IPS-NIHi7 (cell line): ENCODE data around the gene LHB.
"Not testable (repeated sequence)": the region's sequence is repeated elsewhere in the genome, so short reads cannot be mapped to it uniquely, and the experiment has no call there.

Experiments
- DNase-seq: peaks from one replicate; pipeline ENCODE4 v3.0.0; 2012; ENCODE audit warnings: mixed read lengths; ENCODE audit errors: extremely low spot score

The LHB gene

DNA sequence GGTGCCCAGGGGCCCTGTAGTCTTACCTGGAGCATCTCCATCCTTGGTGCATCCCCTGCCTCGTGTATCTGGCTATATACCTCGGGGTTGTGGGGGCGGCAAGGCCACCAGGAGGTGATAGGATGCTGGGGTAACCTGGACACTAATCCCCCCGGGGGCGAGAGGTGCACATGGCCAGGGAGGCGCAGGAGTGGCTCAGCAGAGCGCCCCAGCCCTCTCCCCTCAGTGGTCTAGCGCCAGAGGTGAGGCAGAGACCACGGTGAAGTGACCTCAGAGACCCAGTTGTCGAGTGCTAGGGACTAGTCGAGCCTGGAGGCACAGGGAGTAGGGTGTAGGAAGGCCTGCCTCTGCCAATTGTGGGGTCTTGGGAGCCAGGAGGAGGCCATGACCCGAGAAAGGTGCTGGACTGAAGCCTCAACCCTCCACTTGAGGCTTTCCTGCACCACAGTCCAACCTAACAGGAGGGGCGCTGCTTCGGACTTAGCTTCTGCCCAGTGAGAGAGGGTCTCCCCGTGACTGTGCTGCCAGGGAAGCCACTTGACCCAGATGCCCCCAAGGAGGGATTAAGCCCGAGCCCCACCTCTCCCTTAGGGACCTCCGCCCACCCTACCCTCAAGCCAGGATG, at the start of gene LHB:
Gene LHB (minus strand): TSS at position 51 of the 625 bp plus-strand sequence. CDS start 10 bp downstream, at position 41.
- no peak for DNase-seq

GRCh38 chr19:49065905-49066512, 49.1 kb upstream of the LHB start:
- DNase-seq, result peak; percentile 16

DNA sequence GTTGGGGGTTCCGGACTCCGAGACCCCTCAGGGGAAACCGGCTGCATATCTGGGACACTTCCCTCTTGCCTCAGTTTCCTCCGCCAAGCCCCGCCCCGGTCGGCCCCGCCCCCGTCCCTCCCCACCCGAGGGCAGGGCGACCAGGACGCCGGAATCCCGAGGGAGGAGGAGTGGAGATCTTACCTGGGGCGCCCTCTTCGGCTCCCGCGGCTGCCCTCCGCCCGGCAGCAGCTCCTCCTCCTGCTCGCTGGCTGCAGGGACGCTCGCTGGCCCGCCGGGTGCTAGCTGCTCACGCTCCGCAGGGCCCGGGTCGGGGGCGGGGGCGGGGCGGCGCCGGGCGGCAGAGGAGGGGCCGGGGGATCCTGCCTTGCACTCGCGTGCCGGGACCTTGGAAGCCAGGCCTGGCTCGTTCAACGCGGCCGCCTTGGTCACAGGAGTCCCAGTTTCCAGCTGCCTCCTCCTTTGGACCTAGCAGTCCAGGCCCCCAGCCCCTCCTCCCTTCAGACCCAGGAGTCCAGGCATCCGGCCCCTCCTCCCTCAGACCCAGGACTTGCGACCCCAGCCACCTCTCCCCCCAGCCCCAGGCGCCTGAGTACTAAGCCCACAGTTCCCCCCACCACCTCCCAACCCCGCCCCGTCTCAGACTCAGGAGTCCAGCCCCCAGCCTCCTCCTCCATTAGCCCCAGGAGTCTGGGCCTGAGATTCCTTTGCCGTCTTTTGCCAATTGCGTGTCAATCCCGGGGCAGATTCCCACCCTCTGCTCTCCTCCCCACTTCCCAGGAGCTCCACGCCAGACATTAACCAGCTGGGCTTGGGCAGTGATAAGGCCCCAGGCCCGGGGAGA, 48.1 kb upstream of the LHB start, which contains the start of gene NTF4:
Gene NTF4 (minus strand): TSS at position 51 of the 844 bp plus-strand sequence. CDS start 2,821 bp downstream, outside the sequence.
- DNase-seq, result peak; percentile 86

GRCh38 chr19:49064029-49064629, 47.2 kb upstream of the LHB start:
- DNase-seq, result no peak

GRCh38 chr19:49061445-49061844, 44.6 kb upstream of the LHB start:
- DNase-seq, result no peak

GRCh38 chr19:49061000-49061399, 44.1 kb upstream of the LHB start:
- DNase-seq, result no peak

- no peak for DNase-seq
Measured at GRCh38 chr19:49059053-49059452, 42.2 kb upstream of the LHB start.

- peak; percentile 40 for DNase-seq
Measured at GRCh38 chr19:49058562-49058961, 41.7 kb upstream of the LHB start.

GRCh38 chr19:49057636-49058234, 40.8 kb upstream of the LHB start, which contains the start of gene CGB7:
TSS of gene CGB7 (minus strand) at chr19:49057749. CDS start at chr19:49055375, 2,374 bp downstream.
- peak; percentile 81 for DNase-seq

GRCh38 chr19:49056902-49057596, 40.2 kb upstream of the LHB start:
- DNase-seq, result not testable (repeated sequence)

GRCh38 chr19:49056101-49056901, 39.4 kb upstream of the LHB start:
- peak; percentile 83 for DNase-seq

DNA sequence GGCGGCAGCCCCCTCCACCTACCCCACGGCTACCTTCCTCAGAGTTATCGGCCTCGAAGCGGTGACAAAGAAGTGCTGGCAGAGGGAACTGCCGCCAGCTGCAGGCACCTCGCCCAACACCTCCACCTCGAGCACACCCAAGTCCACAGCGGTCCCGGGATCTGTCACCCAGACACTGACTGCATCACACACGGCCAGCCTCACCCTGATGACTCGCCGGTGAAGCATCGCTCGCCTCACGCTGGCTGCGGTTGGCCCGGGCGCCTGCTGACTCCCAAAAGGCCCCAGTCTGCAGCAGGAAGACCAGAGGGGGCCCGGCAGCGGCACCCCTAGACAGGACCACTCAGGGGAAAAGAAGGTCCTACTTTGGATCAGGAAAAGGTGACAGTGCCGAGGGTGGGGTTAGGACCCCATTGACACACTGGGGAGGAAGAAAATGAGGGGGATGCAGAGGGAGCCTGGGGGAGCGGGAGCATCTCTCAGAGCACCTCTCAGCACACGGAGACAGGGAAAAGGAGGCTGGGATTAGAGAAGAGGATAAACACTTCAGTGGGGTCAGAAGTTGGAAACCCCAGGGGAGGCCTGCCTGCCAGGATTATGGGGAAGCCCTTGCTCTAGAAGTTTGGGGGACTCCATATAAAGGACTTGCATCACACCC, 33.6 kb upstream of the LHB start:
- not testable (repeated sequence) for DNase-seq

GRCh38 chr19:49049834-49050233, 32.9 kb upstream of the LHB start:
- not testable (repeated sequence) for DNase-seq

DNA sequence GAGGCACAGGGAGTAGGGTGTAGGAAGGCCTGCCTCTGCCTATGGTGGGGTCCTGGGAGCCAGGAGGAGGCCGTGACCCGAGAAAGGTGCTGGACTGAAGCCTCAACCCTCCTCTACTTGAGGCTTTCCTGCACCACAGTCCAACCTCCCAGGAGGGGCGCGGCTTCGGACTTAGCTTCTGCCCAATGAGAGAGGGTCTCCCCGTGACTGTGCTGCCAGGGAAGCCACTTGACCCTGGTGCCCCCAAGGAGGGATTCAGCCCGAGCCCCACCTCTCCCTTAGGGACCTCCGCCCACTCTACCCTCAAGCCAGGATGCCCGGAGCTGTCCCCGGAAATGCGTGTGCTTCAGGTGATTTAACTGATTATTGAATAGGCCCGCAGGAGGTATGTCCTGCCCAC, 32.1 kb upstream of the LHB start, which contains the start of gene CGB8:
Gene CGB8 (minus strand): TSS at position 101 of the 400 bp plus-strand sequence. CDS start 372 bp downstream, outside the sequence.
- DNase-seq, result not testable (repeated sequence)

- not testable (repeated sequence) for DNase-seq
Measured at GRCh38 chr19:49043548-49043947, 26.7 kb upstream of the LHB start, which contains the start of gene CGB5. TSS of gene CGB5 (plus strand) at chr19:49043848. CDS start at chr19:49044210, 362 bp downstream.

DNA sequence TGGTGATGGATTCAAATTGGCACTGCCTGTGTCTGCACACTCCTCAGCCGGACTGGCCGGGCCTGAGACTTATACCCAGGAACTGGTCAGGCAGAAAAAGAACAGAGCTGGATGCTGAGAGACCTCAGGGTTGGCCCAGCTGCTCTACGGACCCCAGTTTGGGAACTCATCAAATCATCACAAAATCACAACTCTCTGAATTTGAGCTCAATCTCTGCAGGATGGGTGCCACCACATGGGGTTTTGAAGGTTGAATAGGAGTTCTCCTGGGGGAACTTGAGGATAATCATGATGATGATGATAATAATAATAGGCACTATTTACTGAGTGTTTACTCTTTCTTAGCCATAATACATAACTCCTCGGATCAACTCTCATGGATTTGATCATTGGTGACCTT, 25.8 kb upstream of the LHB start:
- not testable (repeated sequence) for DNase-seq

- no peak for DNase-seq
Measured at GRCh38 chr19:49042177-49042576, 25.3 kb upstream of the LHB start.

- DNase-seq, result not testable (repeated sequence)
Measured at GRCh38 chr19:49039736-49040135, 22.8 kb upstream of the LHB start.
